GM19438 (cell line): Measurements from ENCODE around the gene KRTAP10-8.
"Not testable (repeated sequence)": the region's sequence is repeated elsewhere in the genome, so short reads cannot be mapped to it uniquely, and the experiment has no call there.

Source experiments
- ATAC-seq: cut with Tn5 transposase; IDR thresholded peaks from one replicate; pipeline ENCODE4 v1.9.1; 2021; ENCODE audit warnings: low read depth; ENCODE audit not compliant: unreplicated experiment

The KRTAP10-8 gene, protein sequence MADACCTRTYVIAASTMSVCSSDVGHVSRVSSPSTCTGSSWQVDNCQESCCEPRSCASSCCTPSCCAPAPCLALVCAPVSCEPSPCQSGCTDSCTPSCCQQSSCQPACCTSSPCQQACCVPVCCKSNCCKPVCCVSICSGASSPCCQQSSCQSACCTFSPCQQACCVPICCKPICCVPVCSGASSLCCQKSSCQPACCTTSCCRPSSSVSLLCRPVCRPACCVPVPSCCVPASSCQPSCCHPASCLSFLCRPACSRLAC

DNA sequence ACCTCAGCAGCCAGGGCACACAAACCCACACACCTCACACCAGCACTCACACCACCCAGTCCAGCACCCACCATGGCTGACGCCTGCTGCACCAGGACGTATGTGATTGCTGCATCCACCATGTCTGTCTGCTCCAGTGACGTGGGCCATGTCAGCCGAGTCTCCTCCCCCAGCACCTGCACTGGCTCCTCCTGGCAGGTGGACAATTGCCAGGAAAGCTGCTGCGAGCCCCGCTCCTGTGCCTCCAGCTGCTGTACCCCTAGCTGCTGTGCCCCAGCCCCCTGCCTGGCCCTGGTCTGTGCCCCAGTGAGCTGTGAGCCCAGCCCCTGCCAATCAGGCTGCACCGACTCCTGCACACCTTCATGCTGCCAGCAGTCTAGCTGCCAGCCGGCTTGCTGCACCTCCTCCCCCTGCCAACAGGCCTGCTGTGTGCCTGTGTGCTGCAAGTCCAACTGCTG is at the start of gene KRTAP10-8:
TSS of gene KRTAP10-8 (plus strand) at position 51 of the 458 bp plus-strand sequence. CDS start at position 73, 22 bp downstream.
- ATAC-seq, result no peak

DNA sequence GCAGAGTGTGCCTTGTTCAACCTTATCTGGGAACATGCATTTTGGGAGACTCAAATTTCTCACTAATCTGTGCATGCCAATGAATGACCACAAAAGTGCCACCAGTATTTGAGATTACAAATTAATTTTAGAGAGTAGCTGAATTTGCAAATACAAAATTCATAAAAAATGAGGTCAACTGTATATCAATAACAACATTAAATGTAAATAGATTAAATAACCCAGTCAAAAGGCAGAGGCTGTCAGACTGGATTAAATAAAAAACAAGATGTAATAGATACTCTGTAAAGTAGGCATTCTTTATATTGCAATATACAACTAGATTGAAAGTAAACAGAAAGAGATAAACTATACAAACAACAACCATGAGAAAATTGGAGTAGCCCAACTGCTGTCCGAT is 47.8 kb upstream of the KRTAP10-8 start:
- no peak for ATAC-seq

DNA sequence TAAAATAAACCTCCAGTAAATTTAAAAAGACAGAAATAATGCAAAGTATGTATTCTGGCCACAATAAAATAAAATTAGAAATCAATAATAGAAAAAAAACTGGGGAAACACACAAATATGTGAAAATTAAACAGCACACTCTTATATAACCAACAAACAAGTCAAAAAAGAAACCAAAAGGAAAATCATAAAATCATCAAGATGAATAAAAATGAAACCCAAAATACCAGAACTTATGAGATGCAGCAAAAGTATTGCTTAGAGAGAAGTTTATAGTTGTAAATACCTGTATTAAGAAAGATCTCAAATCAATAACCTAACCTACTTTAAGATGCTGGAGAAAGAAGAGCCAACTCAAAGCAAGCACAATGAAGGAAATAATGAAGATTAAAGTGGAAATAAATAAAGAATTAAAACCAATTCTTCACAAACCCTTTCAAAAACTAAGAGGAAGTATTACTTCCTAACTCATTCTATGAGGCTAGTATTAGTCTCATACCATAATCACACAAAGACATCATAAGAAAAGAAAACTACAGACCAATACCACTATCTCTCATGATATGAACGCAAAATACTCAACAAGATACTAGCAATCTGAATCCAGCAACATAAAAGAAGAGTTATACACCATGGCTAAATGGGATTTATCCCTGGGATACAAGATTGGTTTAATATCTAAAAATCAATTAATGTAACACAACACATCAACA is 46.8 kb upstream of the KRTAP10-8 start:
- ATAC-seq, result no peak

DNA sequence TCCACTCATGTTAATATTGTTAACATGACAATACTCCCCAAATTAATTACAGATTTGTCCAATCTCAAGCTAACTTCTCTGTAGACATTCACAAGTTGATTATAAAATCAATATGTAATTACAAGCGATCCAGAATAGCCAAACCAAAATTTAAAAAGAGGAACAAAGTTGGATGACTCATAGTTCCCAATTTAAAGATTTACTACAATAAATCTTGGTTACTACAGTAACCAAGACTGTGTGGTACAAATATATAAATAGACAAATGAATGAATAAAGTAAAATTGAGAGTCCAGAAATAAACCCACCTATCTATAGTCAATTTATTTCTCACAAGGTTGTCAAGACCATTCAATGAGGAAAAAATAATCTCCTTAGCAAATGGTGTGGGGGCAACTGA is 45.5 kb upstream of the KRTAP10-8 start:
- ATAC-seq, result no peak

DNA sequence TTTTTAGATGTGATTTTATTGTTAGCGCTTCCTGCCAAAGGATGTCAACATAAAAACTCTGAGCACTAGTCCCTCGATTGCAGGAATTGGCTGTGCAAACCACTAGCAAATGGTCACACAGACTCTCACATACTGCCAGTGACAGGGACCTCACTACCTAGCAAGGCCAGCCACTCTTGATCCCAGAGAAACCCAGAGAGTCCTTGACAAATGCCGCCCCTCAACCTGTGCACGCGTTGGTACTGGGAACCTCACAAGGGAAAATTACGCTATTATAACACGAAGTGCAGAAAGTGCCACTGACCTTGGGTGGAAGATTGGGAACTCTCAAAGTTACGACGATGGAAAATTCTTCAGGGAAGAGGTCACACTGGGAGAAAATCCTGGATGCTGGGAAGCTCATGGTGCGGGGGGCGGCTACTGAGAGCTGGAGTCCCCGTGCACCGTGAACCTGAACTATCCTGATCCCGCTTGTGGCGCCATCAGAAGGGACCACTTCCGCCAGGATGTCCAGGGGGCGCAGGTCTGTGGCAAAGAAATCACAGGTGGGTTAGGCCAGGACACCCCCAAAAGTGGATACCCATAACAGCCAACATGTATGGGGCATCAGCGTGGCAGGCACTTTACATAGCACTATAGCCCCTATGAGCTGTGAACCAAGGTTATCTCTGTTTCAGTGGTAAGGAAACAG is 44.3 kb upstream of the KRTAP10-8 start:
- ATAC-seq, result no peak

DNA sequence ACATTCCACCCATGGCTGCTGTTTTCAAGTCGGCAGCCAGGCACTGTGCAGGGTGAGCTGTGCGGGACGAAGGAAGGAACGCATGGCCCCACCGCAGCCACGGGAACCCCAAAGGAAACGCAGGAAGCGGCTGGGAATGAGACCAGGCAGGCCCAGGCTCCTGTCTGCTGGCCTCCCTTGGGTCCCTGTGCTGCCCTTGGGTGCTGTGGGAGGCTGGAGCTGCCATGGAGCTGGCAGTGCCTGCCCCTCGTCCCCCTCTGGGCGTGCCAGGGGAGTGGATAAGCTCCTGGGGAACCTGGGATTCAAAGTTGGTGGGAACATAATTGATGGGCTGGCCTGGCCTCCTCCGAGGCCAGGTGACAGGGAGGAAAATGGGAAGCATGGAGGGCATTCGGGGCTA is 43.6 kb upstream of the KRTAP10-8 start:
- ATAC-seq, result no peak

DNA sequence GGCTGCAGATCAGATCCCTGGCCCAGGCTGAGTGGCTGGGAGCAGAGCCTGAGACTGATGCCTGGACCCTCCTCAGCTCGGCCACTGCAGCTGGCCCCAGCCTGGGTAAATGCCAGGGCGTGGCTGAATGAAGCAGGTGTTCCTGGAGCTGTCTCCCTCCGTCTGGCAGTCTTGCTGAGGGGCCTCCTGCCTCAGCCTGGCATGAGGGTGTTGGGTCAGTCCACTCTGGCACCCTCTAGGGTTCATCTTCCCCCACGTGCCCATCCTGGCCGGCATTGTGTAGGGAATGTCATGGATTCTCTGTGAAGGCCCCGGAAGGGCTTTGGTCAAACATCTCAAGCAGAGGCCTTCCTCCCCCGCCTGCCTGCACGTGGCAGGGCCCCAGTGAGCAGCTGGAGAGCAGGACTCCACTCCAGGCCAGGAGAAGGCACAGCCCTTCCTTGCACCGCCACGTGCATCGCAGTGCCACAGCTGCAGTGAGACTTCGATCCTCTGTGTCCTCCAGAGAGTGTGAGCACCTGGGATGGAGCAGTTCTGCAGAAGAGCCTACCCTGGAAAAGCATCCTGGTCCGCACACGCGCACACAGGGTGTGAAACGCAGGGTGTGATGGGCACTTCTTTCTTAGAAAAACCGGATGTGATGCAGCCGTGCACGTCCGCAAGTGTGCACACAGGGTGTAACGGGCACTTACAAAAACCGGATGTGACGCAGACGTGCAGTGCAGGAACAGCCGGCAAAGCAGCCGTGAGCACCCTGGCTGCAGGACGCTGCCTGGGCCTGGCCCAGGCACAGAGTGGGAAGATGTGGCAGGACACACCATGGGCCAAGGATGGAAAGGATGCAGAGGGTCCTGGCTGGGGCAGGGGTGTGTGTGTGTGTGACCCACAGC is 43.0 kb upstream of the KRTAP10-8 start:
- no peak for ATAC-seq

DNA sequence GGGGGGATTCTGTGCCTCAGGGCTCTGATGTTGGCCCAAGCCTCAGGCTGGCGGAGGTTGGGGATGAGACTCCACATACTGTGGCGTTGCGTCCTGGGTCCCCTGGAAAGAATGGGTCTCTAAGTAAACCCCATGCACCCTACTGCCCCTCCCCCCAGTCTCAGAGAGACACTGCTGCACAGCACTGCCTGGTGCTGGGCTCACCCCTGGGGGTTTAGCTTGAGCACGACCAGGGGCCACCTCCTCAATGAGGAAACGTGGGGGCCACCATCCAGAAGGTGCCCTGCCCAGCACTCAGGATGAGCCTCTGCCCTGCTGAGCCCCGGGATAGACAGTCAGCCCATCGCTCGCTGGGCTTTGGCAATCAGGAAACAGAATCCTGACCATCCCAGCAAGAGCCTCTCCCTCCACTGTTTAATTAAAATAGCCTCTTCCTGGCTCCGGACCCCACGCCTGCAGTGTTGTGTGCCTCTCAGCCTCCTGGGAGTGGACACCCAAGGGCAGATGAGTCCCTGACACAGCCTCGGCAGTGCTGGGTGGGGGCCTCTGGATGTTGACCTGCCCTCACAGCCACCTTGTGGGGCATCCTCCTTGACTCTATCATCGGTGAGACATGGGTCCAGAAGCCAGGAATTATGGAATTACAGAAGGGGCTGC is 41.9 kb upstream of the KRTAP10-8 start:
- ATAC-seq, result no peak

DNA sequence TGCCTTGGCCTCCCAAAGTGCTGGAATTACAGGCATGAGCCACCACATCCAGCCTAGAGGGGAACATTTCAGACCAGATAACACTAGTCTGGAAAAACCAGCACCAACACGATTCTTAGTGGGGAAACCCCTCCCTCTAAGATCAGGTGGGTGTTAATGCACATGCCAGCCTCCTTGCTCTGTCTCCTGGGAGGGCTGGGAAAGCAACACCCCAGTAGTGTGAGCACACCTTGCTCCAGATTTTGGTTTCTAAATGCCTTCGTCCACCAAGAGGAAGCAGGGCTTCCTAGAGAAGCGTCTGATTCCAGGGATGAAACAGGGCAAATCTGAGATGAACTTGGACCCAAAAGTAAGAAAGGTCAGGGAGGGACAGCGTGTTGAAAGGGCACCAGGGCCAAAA is 40.6 kb upstream of the KRTAP10-8 start:
- ATAC-seq, result no peak

DNA sequence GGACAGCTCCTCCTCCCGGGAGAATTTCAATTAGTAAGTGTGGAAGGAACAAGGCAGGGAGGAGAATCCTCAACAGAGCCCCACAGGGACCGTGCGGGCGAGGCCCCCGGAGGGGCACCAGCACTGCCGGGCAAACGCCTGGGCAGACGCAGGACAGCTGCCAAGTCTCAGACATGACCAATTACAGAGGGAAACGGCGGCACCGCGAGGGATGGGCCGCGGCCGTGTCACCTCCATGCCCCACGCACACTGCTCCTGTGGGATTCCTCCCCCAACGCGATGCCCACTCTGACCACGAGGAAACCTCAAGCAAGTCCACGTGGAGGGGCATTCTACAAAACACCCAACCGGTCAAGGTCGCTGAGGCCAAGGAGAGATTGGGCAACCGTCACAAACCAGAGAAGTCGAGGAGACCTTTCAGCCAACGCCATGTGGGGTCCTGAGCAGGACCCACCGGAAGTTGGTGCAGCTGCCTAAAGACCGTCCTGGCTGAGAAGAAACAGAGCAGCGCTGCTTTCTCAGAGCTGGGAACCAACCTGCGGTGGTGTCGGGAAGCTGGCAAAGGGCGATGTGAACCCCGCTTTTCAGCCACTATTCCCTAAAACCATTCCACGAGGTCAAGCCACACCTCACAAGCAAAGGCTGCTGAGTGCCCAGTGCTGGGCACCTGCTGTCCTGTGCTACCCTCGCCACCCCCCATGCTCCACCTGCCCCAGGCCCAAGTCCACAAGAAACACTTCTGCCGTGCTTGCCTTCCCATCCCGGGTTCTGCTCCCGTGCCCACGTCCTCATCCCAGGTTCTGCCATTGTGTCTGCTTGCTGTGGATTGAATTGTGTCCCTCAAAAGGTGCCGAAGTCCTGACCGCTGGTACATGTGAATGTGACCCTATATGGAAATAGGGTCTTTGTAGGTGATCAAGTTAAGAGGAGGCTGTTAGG is 39.8 kb upstream of the KRTAP10-8 start:
- no peak for ATAC-seq

DNA sequence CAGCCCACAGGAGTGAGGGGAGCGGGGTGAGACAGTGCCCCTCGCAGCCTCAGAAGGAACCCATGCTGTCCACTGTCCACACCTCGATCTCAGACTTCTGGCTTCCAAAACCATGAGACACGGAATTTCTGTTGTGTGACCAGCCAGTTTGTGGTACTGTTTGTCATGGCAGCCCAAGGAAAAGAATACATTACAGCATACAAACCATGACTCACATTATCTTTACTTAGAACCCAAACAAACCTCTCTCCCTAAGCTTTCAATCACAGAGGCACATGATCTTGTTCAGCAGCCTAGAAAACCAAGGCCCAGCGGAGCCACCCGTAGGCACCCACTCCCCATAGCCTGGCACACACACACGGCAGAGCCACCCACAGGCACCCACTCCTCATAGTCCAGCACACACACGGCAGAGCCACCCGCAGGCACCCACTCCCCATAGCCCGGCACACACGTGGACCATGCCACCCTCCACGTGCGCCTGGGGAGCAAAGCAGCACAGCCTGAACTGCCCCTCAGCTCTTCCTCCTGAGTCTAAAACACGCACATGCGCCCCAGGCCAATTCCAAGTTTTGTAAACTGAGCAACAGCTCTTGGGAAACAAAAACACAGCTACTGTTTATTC is 38.8 kb upstream of the KRTAP10-8 start:
- no peak for ATAC-seq

DNA sequence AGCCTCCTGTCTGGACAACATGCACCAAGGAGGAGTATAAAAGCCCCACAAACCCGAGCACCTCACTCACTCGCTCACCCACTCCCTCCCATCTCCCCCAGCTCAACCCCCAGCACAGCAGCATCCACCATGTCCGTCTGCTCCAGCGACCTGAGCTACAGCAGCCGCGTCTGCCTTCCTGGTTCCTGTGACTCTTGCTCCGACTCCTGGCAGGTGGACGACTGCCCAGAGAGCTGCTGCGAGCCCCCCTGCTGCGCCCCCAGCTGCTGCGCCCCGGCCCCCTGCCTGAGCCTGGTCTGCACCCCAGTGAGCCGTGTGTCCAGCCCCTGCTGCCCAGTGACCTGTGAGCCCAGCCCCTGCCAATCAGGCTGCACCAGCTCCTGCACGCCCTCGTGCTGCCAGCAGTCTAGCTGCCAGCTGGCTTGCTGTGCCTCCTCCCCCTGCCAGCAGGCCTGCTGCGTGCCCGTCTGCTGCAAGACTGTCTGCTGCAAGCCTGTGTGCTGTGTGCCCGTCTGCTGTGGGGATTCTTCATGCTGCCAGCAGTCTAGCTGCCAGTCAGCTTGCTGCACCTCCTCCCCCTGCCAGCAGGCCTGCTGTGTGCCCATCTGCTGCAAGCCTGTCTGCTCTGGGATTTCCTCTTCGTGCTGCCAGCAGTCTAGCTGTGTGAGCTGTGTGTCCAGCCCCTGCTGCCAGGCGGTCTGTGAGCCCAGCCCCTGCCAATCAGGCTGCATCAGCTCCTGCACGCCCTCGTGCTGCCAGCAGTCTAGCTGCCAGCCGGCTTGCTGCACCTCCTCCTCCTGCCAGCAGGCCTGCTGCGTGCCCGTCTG is 38.0 kb upstream of the KRTAP10-8 start, which contains the start of gene KRTAP10-4:
TSS of gene KRTAP10-4 (plus strand) at position 100 of the 827 bp plus-strand sequence. CDS start at position 130, 30 bp downstream.
- ATAC-seq, result not testable (repeated sequence)

DNA sequence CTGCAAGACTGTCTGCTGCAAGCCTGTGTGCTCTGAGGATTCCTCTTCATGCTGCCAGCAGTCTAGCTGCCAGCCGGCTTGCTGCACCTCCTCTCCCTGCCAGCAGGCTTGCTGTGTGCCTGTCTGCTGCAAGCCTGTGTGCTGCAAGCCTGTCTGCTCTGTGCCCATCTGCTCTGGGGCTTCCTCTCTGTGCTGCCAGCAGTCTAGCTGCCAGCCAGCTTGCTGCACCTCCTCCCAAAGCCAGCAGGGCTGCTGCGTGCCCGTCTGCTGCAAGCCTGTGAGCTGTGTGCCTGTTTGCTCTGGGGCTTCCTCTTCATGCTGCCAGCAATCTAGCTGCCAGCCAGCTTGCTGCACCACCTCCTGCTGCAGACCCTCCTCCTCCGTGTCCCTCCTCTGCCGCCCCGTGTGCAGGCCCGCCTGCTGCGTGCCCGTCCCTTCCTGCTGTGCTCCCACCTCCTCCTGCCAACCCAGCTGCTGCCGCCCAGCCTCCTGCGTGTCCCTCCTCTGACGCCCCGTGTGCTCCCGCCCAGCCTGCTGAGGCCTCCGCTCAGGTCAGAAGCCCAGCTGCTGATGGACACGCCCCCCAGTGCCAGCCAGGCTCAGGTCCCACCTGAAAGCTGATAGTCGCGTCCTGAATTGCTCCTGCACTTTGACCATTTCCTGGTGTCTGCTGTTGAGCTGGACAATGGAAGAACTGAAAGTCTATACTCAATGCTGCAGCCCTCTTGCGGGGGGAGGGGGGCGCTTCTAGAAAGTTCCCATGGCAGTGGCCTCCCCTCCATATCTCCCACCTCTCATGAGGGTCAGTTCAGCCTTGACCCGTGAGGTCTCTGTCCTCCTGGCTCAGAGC is 37.2 kb upstream of the KRTAP10-8 start:
- no peak for ATAC-seq

DNA sequence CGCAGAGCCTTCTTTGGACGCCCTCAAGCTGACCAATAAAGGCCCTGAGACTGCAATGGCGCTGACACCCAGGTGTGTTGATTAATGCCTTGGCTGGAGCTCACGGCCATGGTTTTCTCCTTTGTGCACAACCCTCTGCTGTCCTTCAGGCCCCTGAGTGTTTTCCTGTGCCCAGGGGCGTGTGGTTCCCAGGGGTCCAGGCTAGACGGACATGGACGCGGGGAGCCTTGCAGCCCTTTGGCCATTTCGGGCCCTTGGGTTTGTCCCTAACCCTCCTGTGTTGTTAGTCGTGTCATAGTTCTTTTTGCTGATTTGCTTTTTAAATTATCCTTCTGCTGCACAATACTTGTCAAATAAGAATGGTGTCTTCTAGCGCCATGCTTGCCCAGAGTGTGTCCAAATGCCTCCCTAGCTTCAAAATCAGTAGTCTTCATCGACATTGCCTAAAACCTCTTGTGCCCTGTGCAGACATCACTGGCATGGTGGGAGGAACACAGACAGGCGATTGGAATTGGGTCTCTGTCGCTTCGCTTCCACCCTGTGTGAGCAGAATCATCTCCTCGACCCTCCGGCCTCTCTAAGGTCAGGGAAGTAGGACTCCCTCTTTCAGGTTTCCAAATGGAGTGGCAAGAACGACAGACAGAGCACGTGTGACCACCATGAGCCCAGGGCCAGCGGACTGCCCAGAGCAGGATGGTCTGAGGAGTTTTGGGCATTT is 36.4 kb upstream of the KRTAP10-8 start:
- no peak for ATAC-seq

DNA sequence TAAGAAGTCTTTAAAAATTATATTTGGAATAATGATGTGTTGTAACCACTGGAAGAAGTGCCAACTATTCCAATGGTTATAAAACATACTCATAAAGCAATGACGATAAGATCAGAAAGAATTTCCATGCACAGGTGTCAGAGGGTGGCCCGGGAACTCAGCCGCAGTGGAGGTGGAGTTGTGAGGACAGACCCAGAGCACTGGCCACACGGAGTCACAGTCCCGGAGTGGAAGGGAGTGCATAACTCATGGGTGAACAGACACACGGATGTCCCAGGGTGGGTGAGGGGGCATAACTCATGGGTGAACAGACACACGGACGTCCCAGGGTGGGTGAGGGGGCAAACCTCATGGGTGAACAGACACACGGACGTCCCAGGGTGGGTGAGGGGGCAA is 35.9 kb upstream of the KRTAP10-8 start:
- no peak for ATAC-seq
